Caco-2 (cell line): Measurements from ENCODE around the gene SELENOI. TPM values are rescaled to one million over a fixed set of nuclear protein-coding genes. Genes with fewer than 3 reads are reported as not detected.
"Not testable (repeated sequence)": the region's sequence is repeated elsewhere in the genome, so short reads cannot be mapped to it uniquely, and the experiment has no call there.

Experiments
- BruUV-seq: library from RNA; stranded (reverse); fragments of 400-500 nt; replicated peaks from 2 replicates; lab custom pipeline; 2021; lab: Mats Ljungman, UMichigan
- CTCF ChIA-PET: fragments of 300-600 bp; sonication (Branson Sonifier 250); formaldehyde crosslinking; loops from one replicate; lab custom pipeline; 2022; ENCODE audit warnings: antibody characterized with exemption; lab: Charles Lee
- POLR2A ChIA-PET: fragments of 300-600 bp; sonication (Branson Sonifier 250); formaldehyde crosslinking; loops from one replicate; lab custom pipeline; 2022; ENCODE audit warnings: antibody characterized with exemption; lab: Charles Lee
- DNase-seq, 2 experiments: peaks; one replicate each; pipeline versions ENCODE4 v3.0.0 to v3.0.0-alpha.2; 2020 to 2022
- H3K27me3 ChIP-seq: replicated peaks from 2 replicates; pipeline ENCODE4 v1.6.0; 2011; ENCODE audit warnings: low read length; ENCODE audit not compliant: control insufficient read depth, insufficient read depth
- H3K36me3 ChIP-seq: 2 replicates; pipeline ENCODE4 v1.5.1; 2011; ENCODE audit warnings: low read length; ENCODE audit not compliant: control insufficient read depth, insufficient read depth
- H3K4me1 ChIP-seq: fragments of 250-450 bp; sonication (Bioruptor Pico); 2 replicates; pipeline ENCODE4 v1.5.1; 2020; ENCODE audit warnings: mild to moderate bottlenecking
- H3K4me3 ChIP-seq: 2 replicates; pipeline ENCODE4 v1.5.1; 2011; ENCODE audit warnings: low read depth, mild to moderate bottlenecking, control low read depth, low read length
- H3K9me3 ChIP-seq: fragments of 250-450 bp; sonication (Bioruptor Pico); 2 replicates; pipeline ENCODE4 v1.5.1; 2020; ENCODE audit warnings: mild to moderate bottlenecking, moderate library complexity
- H3K27ac Mint-ChIP-seq: one replicate; pipeline ENCODE4 v1.8.0; 2022; ENCODE audit warnings: mixed read lengths; ENCODE audit not compliant: unreplicated experiment
- H3K27me3 Mint-ChIP-seq: one replicate; pipeline ENCODE4 v1.8.0; 2022; ENCODE audit warnings: mixed read lengths; ENCODE audit not compliant: insufficient read depth, unreplicated experiment
- H3K36me3 Mint-ChIP-seq: one replicate; pipeline ENCODE4 v1.8.0; 2022; ENCODE audit warnings: mild to moderate bottlenecking, mixed read lengths; ENCODE audit not compliant: insufficient read depth, unreplicated experiment
- H3K4me1 Mint-ChIP-seq: one replicate; pipeline ENCODE4 v1.8.0; 2022; ENCODE audit warnings: low read depth, mixed read lengths; ENCODE audit not compliant: unreplicated experiment
- H3K4me3 Mint-ChIP-seq: one replicate; pipeline ENCODE4 v1.8.0; 2022; ENCODE audit warnings: mild to moderate bottlenecking, moderate library complexity, mixed read lengths; ENCODE audit not compliant: unreplicated experiment
- H3K9me3 Mint-ChIP-seq: one replicate; pipeline ENCODE4 v1.8.0; 2022; ENCODE audit warnings: mixed read lengths; ENCODE audit not compliant: unreplicated experiment
- intact Hi-C: fragments of 100-400 bp; cut with micrococcal nuclease; formaldehyde crosslinking; loops from one replicate; pipeline ENCODE4 v1.10.0; 2022; ENCODE audit not compliant: unreplicated experiment
- total RNA-seq: library from RNA; stranded (reverse); gene quantifications from 2 replicates; pipeline ENCODE4 v1.2.3, GENCODE V29; 2022
- TF ChIP-seq, protein P1 (sequence below), 2 experiments: fragments of 200-600 bp in 1 of 2; IDR thresholded peaks; 1 replicate in 1 of 2; 2 replicates in 1 of 2; pipeline versions ENCODE4 v1.5.1 to v1.8.0; 2011 to 2022; ENCODE audit warnings: antibody characterized with exemption in 1 of 2, control low read depth in 1 of 2, inconsistent platforms in 1 of 2, low read depth in 1 of 2, low read length in 1 of 2, mild to moderate bottlenecking in 1 of 2, moderate library complexity in 1 of 2; ENCODE audit not compliant: insufficient read depth in 1 of 2, severe bottlenecking in 1 of 2, unreplicated experiment in 1 of 2

The SELENOI gene
- total RNA-seq, 1 experiment from 2014 or later = 68.9 TPM

DNA sequence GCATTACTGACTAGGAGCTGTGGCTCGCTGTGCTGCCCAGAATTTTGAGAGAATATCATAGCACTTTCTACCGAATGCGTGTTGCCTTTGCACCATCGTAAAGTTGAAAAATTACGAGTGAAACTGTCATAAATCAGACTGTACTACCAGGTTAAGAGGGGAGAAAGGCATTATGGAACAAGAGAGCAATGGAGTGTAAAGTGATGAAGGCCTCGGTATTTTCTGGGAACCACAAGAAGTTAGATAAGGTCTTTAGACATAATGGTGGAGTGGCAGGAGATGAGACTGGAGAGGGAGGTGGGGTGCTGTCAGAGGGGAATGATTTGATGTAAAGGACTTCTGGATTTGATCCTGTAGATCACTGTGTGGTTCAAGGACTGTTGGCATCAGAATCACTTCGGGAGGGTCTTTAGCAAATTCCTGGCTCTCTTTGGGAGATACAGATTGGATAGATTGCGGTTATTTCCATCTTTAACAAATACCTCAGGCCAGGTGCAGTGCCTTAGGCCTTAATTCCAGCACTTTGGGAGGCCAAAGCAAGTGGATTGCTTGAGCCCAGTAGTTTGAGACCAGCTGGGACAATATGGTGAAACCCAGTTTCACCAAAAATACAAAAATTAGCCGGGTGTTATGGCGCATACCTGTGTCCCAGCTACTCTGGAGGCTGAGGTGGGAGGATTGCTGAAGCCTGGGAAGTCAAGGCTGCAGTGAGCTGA is 5.6 kb downstream of the SELENOI start:
- ChIA-PET CTCF (no interaction called here), POLR2A (no interaction called here)
- Histone ChIP-seq H3K27me3 (no peaks in the 10 kb centered on the region), H3K36me3 (no peaks in the 10 kb centered on the region; the same call in none of the 2 replicates), H3K9me3 (no peaks in the 10 kb centered on the region), H3K4me1 (peaks cover 11% of the 10 kb centered on the region; the same call in 1 of the 2 replicates), H3K4me3 (no peak overlapping the region)
- TF ChIP-seq, protein P1, sequence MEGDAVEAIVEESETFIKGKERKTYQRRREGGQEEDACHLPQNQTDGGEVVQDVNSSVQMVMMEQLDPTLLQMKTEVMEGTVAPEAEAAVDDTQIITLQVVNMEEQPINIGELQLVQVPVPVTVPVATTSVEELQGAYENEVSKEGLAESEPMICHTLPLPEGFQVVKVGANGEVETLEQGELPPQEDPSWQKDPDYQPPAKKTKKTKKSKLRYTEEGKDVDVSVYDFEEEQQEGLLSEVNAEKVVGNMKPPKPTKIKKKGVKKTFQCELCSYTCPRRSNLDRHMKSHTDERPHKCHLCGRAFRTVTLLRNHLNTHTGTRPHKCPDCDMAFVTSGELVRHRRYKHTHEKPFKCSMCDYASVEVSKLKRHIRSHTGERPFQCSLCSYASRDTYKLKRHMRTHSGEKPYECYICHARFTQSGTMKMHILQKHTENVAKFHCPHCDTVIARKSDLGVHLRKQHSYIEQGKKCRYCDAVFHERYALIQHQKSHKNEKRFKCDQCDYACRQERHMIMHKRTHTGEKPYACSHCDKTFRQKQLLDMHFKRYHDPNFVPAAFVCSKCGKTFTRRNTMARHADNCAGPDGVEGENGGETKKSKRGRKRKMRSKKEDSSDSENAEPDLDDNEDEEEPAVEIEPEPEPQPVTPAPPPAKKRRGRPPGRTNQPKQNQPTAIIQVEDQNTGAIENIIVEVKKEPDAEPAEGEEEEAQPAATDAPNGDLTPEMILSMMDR (IDR thresholded peaks at IDR 0.05; ENCODE audit: insufficient read depth in 1 of 2, low read depth in 1 of 2, low read length in 1 of 2, severe bottlenecking in 1 of 2, unreplicated experiment in 1 of 2) = no peak
- peaks cover 38% of the 10 kb centered on the region for H3K36me3 Mint-ChIP-seq
- no TSS peak for BruUV-seq
- intact Hi-C loops = no loop called here
- H3K27me3 Mint-ChIP-seq = no peaks in the 10 kb centered on the region
- no peak overlapping the region for H3K27ac Mint-ChIP-seq
- no peaks in the 10 kb centered on the region for H3K9me3 Mint-ChIP-seq
- H3K4me1 Mint-ChIP-seq = peaks cover 34% of the 10 kb centered on the region
- no peak for DNase-seq
- no peak overlapping the region for H3K4me3 Mint-ChIP-seq

DNA sequence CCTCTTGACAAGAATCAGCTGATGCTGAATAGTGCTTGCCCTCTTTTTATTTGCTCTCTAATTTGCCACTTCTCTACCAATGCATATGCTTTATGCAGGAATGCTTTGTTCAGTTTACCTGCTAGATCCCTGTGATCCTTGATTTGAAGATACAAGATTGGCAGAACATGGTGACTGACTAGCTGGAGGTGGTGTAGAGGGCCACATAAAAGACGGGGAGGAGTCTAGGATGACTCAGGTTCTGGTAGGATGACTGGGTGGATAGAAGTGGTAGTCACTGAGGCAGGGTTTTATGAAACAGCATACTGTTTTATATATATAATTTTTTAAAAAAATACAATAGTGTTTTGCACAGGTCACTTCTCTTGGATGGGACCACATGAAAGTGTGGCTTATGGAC is 6.9 kb downstream of the SELENOI start:
- peaks cover 4% of the 10 kb centered on the region; the same call in 1 of the 2 replicates for H3K4me1 ChIP-seq
- Mint-ChIP-seq H3K4me1 (peaks cover 36% of the 10 kb centered on the region), H3K27ac (no peak overlapping the region), H3K27me3 (no peaks in the 10 kb centered on the region), H3K9me3 (no peaks in the 10 kb centered on the region), H3K4me3 (no peak overlapping the region), H3K36me3 (peaks cover 34% of the 10 kb centered on the region)
- H3K4me3 ChIP-seq = no peak overlapping the region
- no TSS peak for BruUV-seq
- H3K27me3 ChIP-seq = no peaks in the 10 kb centered on the region
- POLR2A ChIA-PET = no interaction called here
- DNase-seq = no peak
- no peaks in the 10 kb centered on the region for H3K9me3 ChIP-seq
- no peaks in the 10 kb centered on the region; the same call in none of the 2 replicates for H3K36me3 ChIP-seq
- intact Hi-C loops = no loop called here
- CTCF ChIA-PET = no interaction called here
- TF ChIP-seq, protein P1 (IDR thresholded peaks at IDR 0.05; ENCODE audit: insufficient read depth in 1 of 2, low read depth in 1 of 2, low read length in 1 of 2, severe bottlenecking in 1 of 2, unreplicated experiment in 1 of 2) = no peak

DNA sequence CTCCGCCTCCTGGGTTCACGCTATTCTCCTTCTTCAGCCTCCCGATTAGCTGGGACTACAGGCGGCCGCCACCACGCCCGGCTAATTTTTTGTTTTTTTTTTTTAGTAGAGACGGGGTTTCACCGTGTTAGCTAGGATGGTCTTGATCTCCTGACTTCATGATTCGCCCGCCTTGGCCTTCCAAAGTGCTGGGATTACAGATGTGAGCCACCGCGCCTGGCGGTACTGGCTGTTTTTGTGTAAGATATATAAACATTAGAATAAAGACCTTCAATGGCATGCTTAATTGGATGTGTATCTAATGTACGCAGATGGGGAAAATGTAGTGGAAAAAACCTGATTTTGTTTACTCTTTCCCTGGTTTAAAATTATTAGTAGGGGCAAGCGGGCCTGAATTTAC is 8.5 kb downstream of the SELENOI start:
- H3K27ac Mint-ChIP-seq, H3K9me3 ChIP-seq, POLR2A ChIA-PET, H3K27me3 Mint-ChIP-seq, DNase-seq, H3K9me3 Mint-ChIP-seq, intact Hi-C loops, H3K4me3 Mint-ChIP-seq, H3K4me1 ChIP-seq, H3K36me3 ChIP-seq, H3K4me3 ChIP-seq, CTCF ChIA-PET, BruUV-seq, H3K27me3 ChIP-seq: not testable (repeated sequence)
- Mint-ChIP-seq H3K36me3 (peaks cover 28% of the 10 kb centered on the region), H3K4me1 (peaks cover 34% of the 10 kb centered on the region)
